MCF 10A (cell line): ENCODE data around the gene CLDN25. TPM values are rescaled to one million over a fixed set of nuclear protein-coding genes. Genes with fewer than 3 reads are reported as not detected.

Experiments
- BruUV-seq: library from RNA; stranded (reverse); fragments of 400-500 nt; replicated peaks from 2 replicates; lab custom pipeline; 2021; lab: Mats Ljungman, UMichigan
- CTCF ChIA-PET: fragments of 300-600 bp; sonication (Branson Sonifier 250); formaldehyde crosslinking; extraction: SDS; loops from one replicate; lab custom pipeline; 2021; ENCODE audit warnings: antibody characterized with exemption, inconsistent platforms; lab: Yijun Ruan, JAX
- POLR2A ChIA-PET: fragments of 300-600, 350-650 bp; sonication (Branson Sonifier 250); formaldehyde crosslinking; extraction: SDS; loops from one replicate; lab custom pipeline; 2020; ENCODE audit warnings: antibody characterized with exemption, inconsistent platforms; lab: Yijun Ruan, JAX
- DNase-seq: peaks from one replicate; pipeline ENCODE4 v3.0.0-alpha.2; 2018; ENCODE audit not compliant: unreplicated experiment
- H3K27ac Mint-ChIP-seq: one replicate; pipeline ENCODE4 v1.8.0; 2022; ENCODE audit warnings: mild to moderate bottlenecking, low read depth, mixed read lengths; ENCODE audit not compliant: unreplicated experiment
- H3K27me3 Mint-ChIP-seq: one replicate; pipeline ENCODE4 v1.8.0; 2022; ENCODE audit warnings: mixed read lengths; ENCODE audit not compliant: insufficient read depth, unreplicated experiment
- H3K36me3 Mint-ChIP-seq: one replicate; pipeline ENCODE4 v1.8.0; 2022; ENCODE audit warnings: mild to moderate bottlenecking, moderate library complexity, mixed read lengths; ENCODE audit not compliant: insufficient read depth, unreplicated experiment
- H3K4me1 Mint-ChIP-seq: one replicate; pipeline ENCODE4 v1.8.0; 2022; ENCODE audit warnings: mixed read lengths; ENCODE audit not compliant: insufficient read depth, unreplicated experiment
- H3K4me3 Mint-ChIP-seq: one replicate; pipeline ENCODE4 v1.8.0; 2022; ENCODE audit warnings: mild to moderate bottlenecking, moderate library complexity, mixed read lengths; ENCODE audit not compliant: unreplicated experiment
- H3K9me3 Mint-ChIP-seq: one replicate; pipeline ENCODE4 v1.8.0; 2022; ENCODE audit warnings: mixed read lengths; ENCODE audit not compliant: unreplicated experiment
- intact Hi-C: fragments of 100-400 bp; cut with micrococcal nuclease; formaldehyde crosslinking; loops from 2 replicates; pipeline ENCODE4 v1.14.1; 2022
- total RNA-seq: library from RNA; stranded (reverse); gene quantifications from 2 replicates; pipeline ENCODE4 v1.2.3, GENCODE V29; 2022
- TF ChIP-seq, protein P1 (sequence below): fragments of 200-600 bp; IDR thresholded peaks from one replicate; pipeline ENCODE4 v1.8.0; 2022; ENCODE audit warnings: antibody characterized with exemption, mild to moderate bottlenecking; ENCODE audit not compliant: unreplicated experiment

The CLDN25 gene
- total RNA-seq, 1 experiment from 2014 or later: not detected

DNA sequence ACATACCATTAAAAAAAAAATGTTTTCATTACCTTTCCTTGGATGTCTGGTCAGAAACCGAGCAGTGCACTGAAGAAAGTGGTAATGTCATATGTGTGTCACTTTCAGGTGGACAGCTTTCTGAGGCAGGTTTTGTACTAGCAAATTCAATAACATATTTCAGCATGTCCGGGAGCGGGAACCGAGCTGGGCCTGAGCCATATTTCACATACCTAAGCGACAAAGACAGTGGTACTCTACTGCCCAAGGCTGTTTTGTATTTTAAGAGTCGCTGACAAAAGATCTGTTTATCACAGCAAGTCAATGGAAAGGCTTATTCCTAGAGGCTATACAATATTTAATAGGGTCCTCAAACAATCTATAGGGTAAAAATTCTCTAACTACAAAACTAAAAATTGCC, 38.0 kb downstream of the CLDN25 start:
- intact Hi-C loops: no loop called here
- Mint-ChIP-seq H3K36me3 (peaks cover 34% of the 10 kb centered on the region), H3K4me3 (no peak overlapping the region), H3K27ac (no peak overlapping the region), H3K4me1 (no peaks in the 10 kb centered on the region), H3K27me3 (no peaks in the 10 kb centered on the region), H3K9me3 (no peaks in the 10 kb centered on the region)
- BruUV-seq: no TSS peak
- TF ChIP-seq, protein P1, sequence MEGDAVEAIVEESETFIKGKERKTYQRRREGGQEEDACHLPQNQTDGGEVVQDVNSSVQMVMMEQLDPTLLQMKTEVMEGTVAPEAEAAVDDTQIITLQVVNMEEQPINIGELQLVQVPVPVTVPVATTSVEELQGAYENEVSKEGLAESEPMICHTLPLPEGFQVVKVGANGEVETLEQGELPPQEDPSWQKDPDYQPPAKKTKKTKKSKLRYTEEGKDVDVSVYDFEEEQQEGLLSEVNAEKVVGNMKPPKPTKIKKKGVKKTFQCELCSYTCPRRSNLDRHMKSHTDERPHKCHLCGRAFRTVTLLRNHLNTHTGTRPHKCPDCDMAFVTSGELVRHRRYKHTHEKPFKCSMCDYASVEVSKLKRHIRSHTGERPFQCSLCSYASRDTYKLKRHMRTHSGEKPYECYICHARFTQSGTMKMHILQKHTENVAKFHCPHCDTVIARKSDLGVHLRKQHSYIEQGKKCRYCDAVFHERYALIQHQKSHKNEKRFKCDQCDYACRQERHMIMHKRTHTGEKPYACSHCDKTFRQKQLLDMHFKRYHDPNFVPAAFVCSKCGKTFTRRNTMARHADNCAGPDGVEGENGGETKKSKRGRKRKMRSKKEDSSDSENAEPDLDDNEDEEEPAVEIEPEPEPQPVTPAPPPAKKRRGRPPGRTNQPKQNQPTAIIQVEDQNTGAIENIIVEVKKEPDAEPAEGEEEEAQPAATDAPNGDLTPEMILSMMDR: no peak
- DNase-seq: no peak
- ChIA-PET CTCF (interaction anchor here (0.6 kb wide), 1 partner anchor 11 kb away, joined by 3 read pairs; no protein-coding TSS in a partner anchor), POLR2A (interaction anchor here (0.6 kb wide), 1 partner anchor 377 kb away, joined by 3 read pairs; no protein-coding TSS in a partner anchor)

DNA sequence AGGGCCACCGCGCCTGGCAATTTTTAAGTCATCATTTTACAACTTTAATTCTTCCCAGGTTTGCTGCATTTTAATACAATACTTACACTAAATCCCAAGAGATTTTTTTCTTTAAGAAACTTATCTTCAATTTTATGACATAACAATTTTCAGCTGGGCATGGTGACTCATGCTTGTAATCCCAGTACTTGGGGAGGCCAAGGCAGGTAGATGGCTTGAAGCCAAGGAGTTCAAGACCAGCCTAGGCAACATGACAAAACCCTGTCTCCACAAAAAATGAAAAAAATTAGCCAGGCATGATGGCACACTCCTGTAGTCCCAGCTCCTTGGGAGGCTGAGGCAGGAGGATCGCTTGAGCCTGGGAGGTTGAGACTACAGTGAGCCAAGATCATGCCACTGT, 38.8 kb downstream of the CLDN25 start:
- peak; percentile 64 for DNase-seq
- TF ChIP-seq, protein P1: no peak
- intact Hi-C loops: no loop called here
- Mint-ChIP-seq H3K36me3 (peaks cover 31% of the 10 kb centered on the region), H3K27me3 (no peaks in the 10 kb centered on the region), H3K27ac (no peak overlapping the region), H3K4me1 (no peaks in the 10 kb centered on the region), H3K9me3 (no peaks in the 10 kb centered on the region), H3K4me3 (no peak overlapping the region)
- BruUV-seq: no TSS peak
- POLR2A ChIA-PET: no interaction called here
- CTCF ChIA-PET: interaction anchor here (0.6 kb wide), 1 partner anchor 413 kb away, joined by 3 read pairs; no protein-coding TSS in a partner anchor

DNA sequence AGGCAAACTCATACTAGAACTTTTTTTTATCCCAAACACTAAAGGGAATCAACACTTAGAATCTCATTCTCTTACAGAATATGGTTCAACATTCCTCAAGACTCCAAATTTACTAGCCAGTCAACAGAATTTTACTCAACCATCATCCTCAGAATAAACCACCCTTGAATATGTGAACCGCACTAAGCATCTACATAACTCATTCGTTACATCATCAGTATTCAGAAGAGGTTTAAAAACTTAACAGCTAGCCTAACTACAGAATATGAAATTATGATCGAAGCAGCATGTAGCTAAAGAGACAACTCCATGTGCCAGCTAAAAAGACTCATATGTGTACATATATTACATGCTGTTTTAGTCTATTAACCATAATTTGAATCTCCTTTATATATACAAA, 47.9 kb downstream of the CLDN25 start:
- ChIA-PET POLR2A (no interaction called here), CTCF (no interaction called here)
- no peaks in the 10 kb centered on the region for H3K4me1 Mint-ChIP-seq
- intact Hi-C loops: no loop called here
- H3K4me3 Mint-ChIP-seq: no peak overlapping the region
- peaks cover 66% of the 10 kb centered on the region for H3K36me3 Mint-ChIP-seq
- no peaks in the 10 kb centered on the region for H3K27me3 Mint-ChIP-seq
- no peak for DNase-seq
- no peak overlapping the region for H3K27ac Mint-ChIP-seq
- TF ChIP-seq, protein P1: no peak
- H3K9me3 Mint-ChIP-seq: no peaks in the 10 kb centered on the region
- BruUV-seq: no TSS peak

DNA sequence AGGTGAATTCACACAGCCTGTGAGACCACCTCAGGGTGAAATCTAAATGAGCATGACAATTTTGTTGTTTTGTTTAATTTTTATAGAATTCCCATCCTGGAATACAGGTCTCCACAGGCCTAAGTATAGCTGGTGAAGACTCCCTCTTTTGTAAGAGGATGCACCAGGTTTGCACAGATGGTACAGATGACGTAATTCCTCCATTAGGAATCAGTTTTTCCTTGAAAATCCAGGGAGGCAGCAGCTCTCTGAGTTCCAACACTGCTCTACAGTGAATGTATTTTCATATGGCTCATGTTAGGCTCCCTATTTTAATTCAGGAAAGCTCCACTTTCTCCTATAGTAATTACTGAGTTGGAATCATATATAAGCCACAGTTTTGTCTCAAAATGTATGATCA, 48.6 kb downstream of the CLDN25 start:
- no peaks in the 10 kb centered on the region for H3K27me3 Mint-ChIP-seq
- H3K4me3 Mint-ChIP-seq: no peak overlapping the region
- TF ChIP-seq, protein P1: no peak
- no peaks in the 10 kb centered on the region for H3K9me3 Mint-ChIP-seq
- no peak overlapping the region for H3K27ac Mint-ChIP-seq
- H3K36me3 Mint-ChIP-seq: peaks cover 60% of the 10 kb centered on the region
- DNase-seq: no peak
- no TSS peak for BruUV-seq
- POLR2A ChIA-PET: no interaction called here
- H3K4me1 Mint-ChIP-seq: no peaks in the 10 kb centered on the region
- CTCF ChIA-PET: interaction anchor here (0.6 kb wide), 1 partner anchor 11 kb away, joined by 3 read pairs; no protein-coding TSS in a partner anchor
- intact Hi-C loops: no loop called here
